Mesenteric fat pad (tissue), 1 donor: ENCODE data around the gene SMIM36. TPM values are rescaled to one million over a fixed set of nuclear protein-coding genes. Genes with fewer than 3 reads are reported as not detected.
"Not testable (repeated sequence)": the region's sequence is repeated elsewhere in the genome, so short reads cannot be mapped to it uniquely, and the experiment has no call there.

ENCODE experiments used
- DNase-seq: peaks from one replicate; pipeline ENCODE4 v3.0.0-alpha.2; 2020; ENCODE audit warnings: low spot score
- total RNA-seq: library from RNA; stranded (reverse); fragmentation: NEBNext Ultra II Directional; extraction: Animal tissue kit (Norgen Biotek cat#: 25700); gene quantifications from one replicate; pipeline ENCODE4 v1.2.1, GENCODE V29; 2021
- donor health status: DM: yes; HTN: yes; CAD: no.

SMIM36 gene
- total RNA-seq, 1 donor from 2014 or later: not detected

DNA sequence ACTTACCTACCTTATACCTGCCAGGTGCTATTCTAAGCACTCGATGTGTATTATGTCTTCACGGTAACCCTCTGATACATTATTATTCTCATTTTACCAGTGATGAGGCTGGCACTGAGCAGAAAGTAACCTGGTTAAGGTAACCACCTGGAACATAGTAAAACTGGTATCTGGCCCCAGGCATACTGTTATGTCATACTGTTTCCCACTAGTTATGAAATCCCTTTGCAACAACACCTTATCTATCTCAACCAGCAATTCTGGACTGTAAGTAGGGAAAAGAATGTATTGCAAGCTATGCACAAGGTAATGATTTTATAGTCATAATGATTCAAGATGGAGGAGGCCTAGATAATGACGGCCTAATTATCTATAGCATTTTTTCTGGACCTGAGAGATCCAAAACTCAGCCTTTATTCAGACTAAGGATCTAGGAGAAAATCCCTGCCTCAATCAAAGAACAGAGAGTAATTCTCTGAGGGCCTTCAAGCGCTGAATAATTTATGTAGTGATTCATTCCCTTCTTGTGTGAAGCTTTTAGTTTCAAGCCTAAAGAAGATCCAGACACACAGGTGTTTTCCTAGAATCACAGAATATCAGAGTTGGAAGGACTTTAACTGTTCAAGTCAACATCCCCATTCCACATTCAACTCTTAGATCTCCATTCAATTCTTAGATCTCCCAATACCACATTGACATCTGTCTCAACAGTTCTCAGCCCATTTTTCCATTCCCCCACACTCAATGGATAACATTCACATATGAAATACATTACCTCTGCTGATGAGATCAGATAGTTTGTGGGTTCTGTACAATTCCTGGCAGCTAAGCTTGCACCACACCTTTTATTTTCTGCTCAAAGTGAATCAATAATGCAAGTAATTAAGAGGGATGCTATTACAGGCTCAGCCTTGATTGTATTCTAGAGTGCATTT lies 74.8 kb downstream of the SMIM36 start:
- no peak for DNase-seq

DNA sequence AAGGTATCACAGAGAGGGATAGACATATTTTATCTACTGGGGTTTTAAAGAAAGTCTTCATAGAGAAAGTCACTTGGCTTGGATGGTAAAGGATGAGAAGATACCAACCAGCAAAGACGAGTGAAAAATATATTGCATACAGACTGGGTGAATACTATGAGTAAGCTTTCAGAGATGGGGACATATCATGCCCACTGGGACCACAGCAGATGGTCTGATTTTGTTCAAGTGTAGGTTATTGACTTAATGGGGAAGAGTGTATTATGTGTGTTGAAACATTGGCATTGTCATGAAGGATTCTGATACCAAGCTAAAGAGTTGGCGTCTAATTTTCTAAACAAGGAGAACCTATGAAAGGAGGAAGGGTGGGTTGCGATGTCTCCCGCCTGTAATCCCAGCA lies 75.8 kb downstream of the SMIM36 start:
- no peak for DNase-seq

DNA sequence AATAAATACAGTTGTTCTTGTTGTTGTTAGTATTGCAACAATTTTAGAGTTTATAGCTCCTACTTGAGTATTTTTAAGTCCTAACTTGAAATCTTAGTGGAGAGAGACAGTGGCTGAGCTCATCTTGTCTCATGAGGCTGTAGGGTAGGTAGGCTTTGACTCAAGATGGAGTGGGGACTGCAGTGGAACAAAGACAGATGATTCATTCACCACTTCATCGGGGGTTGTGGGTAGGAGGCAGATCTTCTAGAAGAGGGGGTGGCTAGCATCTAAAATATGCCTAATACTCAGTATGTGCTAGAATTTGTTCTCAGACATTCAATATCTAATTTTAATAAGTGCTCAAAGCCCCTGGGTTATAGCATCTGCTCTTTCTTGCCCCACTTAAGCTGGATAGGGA lies 76.5 kb downstream of the SMIM36 start:
- no peak for DNase-seq

- no peak for DNase-seq
These were observed 77.4 kb downstream of the SMIM36 start for GRCh38 chr17:55433629-55434422.

GRCh38 chr17:55433029-55433628 lies 78.1 kb downstream of the SMIM36 start:
- no peak for DNase-seq

- no peak for DNase-seq
These were observed 78.8 kb downstream of the SMIM36 start for GRCh38 chr17:55432358-55433028.

- not testable (repeated sequence) for DNase-seq
These were observed 79.3 kb downstream of the SMIM36 start for GRCh38 chr17:55431914-55432313.

GRCh38 chr17:55430541-55431288 lies 80.5 kb downstream of the SMIM36 start:
- DNase-seq: no peak

DNA sequence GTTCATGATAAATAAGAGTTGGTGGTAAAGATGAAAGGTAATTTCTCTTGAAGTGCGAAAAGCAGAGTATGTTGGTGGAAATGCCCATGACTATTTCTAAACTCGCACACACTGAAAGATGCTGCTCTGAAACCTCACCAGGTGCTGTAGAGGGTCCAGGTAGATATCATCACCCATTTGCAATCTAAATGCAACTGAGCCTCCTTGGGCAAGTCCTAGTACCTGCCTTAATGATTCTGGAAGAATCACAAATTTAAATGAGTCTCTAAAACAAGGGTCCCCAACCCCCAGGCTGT lies 83.7 kb downstream of the SMIM36 start:
- DNase-seq: no peak

DNA sequence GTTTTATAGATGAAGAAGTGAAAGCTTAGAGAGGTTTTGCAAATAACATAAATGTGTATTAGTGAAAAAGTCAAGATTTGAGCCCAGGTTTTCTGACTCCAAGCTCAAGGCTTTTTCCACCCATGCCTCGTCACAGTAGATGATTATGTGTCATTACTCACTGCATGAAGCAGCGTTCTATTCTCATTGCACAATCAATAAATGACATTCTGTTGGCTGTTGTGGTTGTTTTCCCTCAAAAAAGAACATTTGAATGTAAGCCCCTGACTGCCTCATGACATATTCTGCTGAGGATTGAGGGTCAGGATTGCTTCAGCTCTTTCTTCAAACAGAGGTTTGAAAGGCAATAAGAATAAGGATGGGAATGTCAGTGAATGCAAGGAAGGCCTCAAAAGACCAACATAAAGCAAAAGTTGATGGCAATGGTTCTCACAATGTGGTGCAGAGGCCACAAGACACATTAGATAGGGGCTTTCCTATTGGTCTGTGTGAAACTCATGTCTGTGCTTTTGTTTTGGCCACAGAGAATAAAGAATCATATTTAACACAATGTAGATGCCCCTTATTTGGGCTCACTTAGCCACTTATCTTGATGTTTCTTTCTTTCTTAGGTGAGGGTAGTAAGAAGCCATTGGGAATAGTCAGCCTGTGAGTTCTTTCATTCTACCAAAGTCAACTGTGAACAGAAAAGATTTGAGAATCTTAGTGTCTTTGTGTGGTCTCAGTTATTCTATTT lies 84.2 kb downstream of the SMIM36 start:
- no peak for DNase-seq

GRCh38 chr17:55424893-55425540 lies 86.2 kb downstream of the SMIM36 start:
- no peak for DNase-seq

- DNase-seq: no peak
These were observed 87.7 kb downstream of the SMIM36 start for GRCh38 chr17:55423535-55423934.

DNA sequence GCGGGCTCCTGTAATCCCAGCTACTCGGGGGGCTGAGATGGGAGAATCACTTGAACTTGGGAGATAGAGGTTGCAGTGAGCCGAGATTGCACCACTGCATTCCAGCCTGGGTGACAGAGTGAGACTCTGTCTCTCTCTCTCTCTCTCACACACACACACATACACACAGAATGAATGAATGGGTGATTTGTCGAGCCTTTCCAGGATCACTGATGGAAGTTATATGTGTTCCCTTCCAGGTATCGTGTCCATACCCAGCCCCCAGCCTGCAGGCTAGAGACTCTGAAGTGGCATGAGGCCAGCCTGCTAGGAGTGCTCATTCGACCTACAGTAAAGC lies 88.5 kb downstream of the SMIM36 start:
- not testable (repeated sequence) for DNase-seq

DNA sequence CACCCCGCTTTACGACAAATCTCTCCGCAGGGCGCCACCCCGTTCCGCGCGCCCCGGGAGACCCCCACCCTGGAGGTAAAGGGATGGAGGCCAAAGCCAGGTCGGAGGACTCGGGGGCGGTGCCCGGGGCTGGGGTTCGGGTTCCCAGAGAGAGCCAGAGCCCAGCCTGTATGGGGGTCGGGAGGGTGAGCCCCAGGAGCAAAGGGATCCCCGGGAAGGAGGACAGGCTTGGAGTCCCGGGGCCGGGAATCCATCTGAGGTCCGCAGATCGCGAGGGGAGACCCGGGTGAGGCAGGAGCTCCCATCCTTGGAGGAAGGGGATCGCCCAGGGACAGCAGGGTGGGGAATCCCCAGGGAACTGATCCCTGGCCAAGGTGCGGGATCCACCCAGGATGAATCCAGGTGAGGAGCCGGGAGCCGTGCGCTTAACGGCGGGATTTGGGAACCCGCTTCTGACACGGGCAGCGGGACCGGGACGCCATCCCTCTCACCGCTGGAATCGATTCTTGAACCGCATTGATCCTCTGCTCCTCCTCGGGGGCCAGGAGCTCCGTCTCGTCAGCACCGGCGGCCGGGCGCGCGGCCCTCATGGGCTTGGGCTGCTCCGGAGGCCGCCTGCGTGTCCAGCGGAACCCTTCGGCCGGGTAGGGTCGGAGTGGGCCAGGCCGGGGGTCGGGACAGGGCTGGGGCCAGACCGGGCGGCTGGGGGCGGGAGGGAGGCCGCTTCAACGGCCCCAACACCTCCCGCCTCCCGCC lies 89.9 kb downstream of the SMIM36 start, which contains the start of gene MMD:
Gene MMD (minus strand): TSS at position 657 of the 756 bp plus-strand sequence. CDS start 140 bp downstream, at position 517.
- peak; percentile 90 for DNase-seq

DNA sequence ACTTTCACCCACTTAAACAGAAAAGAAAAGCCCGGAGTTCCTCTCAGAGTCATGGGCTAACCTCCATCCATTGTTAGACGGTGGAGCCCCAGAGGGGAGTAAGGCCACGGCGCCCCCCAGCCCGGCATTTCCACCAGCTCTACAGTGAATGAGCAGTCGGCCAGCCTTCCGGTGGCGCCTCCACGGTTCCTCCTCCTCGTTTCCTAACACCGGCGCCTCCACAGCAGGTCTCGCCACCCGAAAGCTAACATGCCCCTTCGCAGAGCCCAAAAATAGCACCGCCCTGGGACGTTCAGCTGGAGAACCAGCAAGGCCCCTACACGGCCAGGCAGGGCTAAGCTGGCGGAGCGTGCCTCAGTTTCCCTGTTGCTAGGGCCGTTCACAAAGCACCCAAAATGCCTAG lies 90.5 kb downstream of the SMIM36 start:
- peak; percentile 89 for DNase-seq

- no peak for DNase-seq
These were observed 91.0 kb downstream of the SMIM36 start for GRCh38 chr17:55420067-55420775.

- no peak for DNase-seq
These were observed 92.6 kb downstream of the SMIM36 start for GRCh38 chr17:55418369-55419268.
